Neural crest cell (in vitro differentiated cells): Measurements from ENCODE around the gene PHF13. TPM values are rescaled to one million over a fixed set of nuclear protein-coding genes. Genes with fewer than 3 reads are reported as not detected.

ENCODE experiments used
- DNase-seq: peaks from one replicate; pipeline ENCODE4 v3.0.0; 2021; ENCODE audit warnings: low read depth, mixed read lengths, low spot score
- H3K27ac Mint-ChIP-seq: one replicate; pipeline ENCODE4 v1.8.0; 2021; ENCODE audit warnings: mild to moderate bottlenecking, mixed read lengths; ENCODE audit not compliant: unreplicated experiment
- H3K27me3 Mint-ChIP-seq: 2 replicates; pipeline ENCODE4 v1.8.0; 2021; ENCODE audit warnings: low read depth, mild to moderate bottlenecking, mixed read lengths
- H3K36me3 Mint-ChIP-seq: 2 replicates; pipeline ENCODE4 v1.8.0; 2021; ENCODE audit warnings: low read depth, mild to moderate bottlenecking, mixed read lengths
- H3K4me1 Mint-ChIP-seq: 2 replicates; pipeline ENCODE4 v1.8.0; 2021; ENCODE audit warnings: mixed read lengths
- H3K4me3 Mint-ChIP-seq: one replicate; pipeline ENCODE4 v1.8.0; 2021; ENCODE audit warnings: mild to moderate bottlenecking, mixed read lengths
- H3K9me3 Mint-ChIP-seq: 2 replicates; pipeline ENCODE4 v1.8.0; 2021; ENCODE audit warnings: mixed read lengths
- total RNA-seq: library from RNA; stranded (reverse); gene quantifications from 2 replicates; pipeline ENCODE4 v1.2.1, GENCODE V29; 2021
- TF ChIP-seq, protein P1 (sequence below): fragments of 200-600 bp; sonication (generic); conservative IDR thresholded peaks from 2 replicates; pipeline ENCODE4 v1.5.0; 2021; ENCODE audit warnings: antibody characterized with exemption, mild to moderate bottlenecking

Gene PHF13
- total RNA-seq, 1 donor from 2014 or later, result 33.5 TPM

- H3K9me3 Mint-ChIP-seq, result no peaks in the 10 kb centered on the region
- no peak overlapping the region for H3K27ac Mint-ChIP-seq
- H3K4me3 Mint-ChIP-seq, result no peak overlapping the region
- H3K27me3 Mint-ChIP-seq, result no peaks in the 10 kb centered on the region
- no peaks in the 10 kb centered on the region for H3K4me1 Mint-ChIP-seq
- TF ChIP-seq, protein P1, sequence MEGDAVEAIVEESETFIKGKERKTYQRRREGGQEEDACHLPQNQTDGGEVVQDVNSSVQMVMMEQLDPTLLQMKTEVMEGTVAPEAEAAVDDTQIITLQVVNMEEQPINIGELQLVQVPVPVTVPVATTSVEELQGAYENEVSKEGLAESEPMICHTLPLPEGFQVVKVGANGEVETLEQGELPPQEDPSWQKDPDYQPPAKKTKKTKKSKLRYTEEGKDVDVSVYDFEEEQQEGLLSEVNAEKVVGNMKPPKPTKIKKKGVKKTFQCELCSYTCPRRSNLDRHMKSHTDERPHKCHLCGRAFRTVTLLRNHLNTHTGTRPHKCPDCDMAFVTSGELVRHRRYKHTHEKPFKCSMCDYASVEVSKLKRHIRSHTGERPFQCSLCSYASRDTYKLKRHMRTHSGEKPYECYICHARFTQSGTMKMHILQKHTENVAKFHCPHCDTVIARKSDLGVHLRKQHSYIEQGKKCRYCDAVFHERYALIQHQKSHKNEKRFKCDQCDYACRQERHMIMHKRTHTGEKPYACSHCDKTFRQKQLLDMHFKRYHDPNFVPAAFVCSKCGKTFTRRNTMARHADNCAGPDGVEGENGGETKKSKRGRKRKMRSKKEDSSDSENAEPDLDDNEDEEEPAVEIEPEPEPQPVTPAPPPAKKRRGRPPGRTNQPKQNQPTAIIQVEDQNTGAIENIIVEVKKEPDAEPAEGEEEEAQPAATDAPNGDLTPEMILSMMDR, result no peak
- peaks cover 2% of the 10 kb centered on the region for H3K36me3 Mint-ChIP-seq
- no peak for DNase-seq
Measured at GRCh38 chr1:6592865-6593593, 20.5 kb upstream of the PHF13 start.

- TF ChIP-seq, protein P1, result no peak
- Mint-ChIP-seq H3K4me3 (peak overlapping the region; percentile 41), H3K9me3 (no peaks in the 10 kb centered on the region), H3K27ac (no peak overlapping the region), H3K4me1 (no peaks in the 10 kb centered on the region), H3K27me3 (no peaks in the 10 kb centered on the region), H3K36me3 (peaks cover 2% of the 10 kb centered on the region)
- DNase-seq, result no peak
Measured at GRCh38 chr1:6593810-6594209, 19.7 kb upstream of the PHF13 start.

DNA sequence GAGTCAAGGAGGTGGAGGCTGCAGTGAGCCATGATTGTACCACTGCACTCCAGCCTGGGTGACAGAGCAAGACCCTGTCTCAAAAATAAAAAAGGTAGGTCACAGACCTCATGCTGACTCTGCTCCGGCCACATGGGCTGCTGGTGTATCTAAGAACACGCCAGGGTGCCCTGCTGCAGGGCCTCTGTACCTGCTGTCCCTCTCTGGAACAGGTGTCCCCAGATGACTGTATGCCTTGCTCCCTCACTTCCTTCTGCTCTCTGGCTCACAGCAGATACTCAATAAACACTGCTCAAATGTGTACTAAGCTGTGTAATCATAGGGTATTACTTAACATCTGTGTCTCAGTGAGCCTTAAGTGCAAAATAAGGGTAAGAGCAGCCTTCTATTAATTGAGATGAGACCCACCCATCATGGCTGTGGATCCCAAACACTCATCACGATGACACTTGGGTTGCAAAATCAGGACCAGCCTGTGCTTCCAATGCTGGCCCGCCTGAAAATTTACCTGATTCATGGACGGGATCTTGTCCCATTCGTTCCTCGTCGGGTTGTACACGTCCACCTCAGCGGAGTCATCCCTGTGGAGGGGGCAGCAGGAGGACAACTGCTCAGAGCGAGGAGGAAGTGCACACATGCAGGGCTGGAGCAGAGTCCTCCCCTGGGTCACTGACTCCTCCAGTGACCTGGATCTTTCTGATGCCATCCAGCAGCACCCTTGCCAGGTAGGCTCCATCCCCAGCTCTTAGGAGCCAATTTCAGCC, 18.4 kb upstream of the PHF13 start:
- Mint-ChIP-seq H3K9me3 (no peaks in the 10 kb centered on the region), H3K36me3 (peaks cover 2% of the 10 kb centered on the region)
- DNase-seq, result no peak

DNA sequence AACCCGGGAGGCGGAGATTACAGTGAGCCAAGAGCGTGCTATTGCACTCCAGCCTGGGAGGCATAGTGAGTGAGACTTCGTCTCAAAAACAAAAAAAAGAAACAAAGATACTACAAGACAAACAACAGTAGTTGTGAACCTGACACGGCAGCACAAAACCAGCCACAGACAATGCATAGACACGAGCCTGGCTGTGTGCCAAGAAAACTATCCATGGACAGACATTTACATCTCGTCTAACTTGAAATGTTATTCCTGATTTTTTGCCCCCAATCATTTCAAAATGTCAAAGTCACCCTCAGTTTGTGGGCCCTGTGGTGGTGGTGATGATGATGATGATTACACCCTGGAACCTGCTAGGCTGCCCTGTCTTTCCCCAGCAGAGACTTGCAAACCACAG, 17.2 kb upstream of the PHF13 start:
- Mint-ChIP-seq H3K36me3 (peaks cover 2% of the 10 kb centered on the region), H3K27ac (no peak overlapping the region), H3K9me3 (no peaks in the 10 kb centered on the region), H3K4me1 (peaks cover 14% of the 10 kb centered on the region), H3K27me3 (peaks cover 3% of the 10 kb centered on the region), H3K4me3 (peak overlapping the region; percentile 38)
- no peak for DNase-seq
- TF ChIP-seq, protein P1, result no peak

More for the DNA sequence above, 18.4 kb upstream of the PHF13 start:
- Mint-ChIP-seq H3K4me3 (no peak overlapping the region), H3K27me3 (no peaks in the 10 kb centered on the region), H3K27ac (peak overlapping the region; percentile 57), H3K4me1 (peaks cover 2% of the 10 kb centered on the region)
- TF ChIP-seq, protein P1, result no peak

GRCh38 chr1:6596886-6597776, 16.4 kb upstream of the PHF13 start:
- no peak for DNase-seq
- peaks cover 16% of the 10 kb centered on the region for H3K4me1 Mint-ChIP-seq
- TF ChIP-seq, protein P1, result no peak
- peaks cover 2% of the 10 kb centered on the region for H3K36me3 Mint-ChIP-seq
- H3K4me3 Mint-ChIP-seq, result peak overlapping the region; percentile 47
- H3K9me3 Mint-ChIP-seq, result no peaks in the 10 kb centered on the region
- no peak overlapping the region for H3K27ac Mint-ChIP-seq
- H3K27me3 Mint-ChIP-seq, result peaks cover 3% of the 10 kb centered on the region
